ENCODE measurements around the gene GGA1.
A peak's percentile ranks its signal among the peaks of the same experiment; 100 is the strongest.
"Not testable (repeated sequence)": the region's sequence is repeated elsewhere in the genome, so short reads cannot be mapped to it uniquely, and the experiment has no call there.

Gene GGA1

GRCh38 chr22:37656583-37656982 is 47.9 kb downstream of the GGA1 start:
- not testable (repeated sequence) for DNase-seq

- DNase-seq, result no peak
These were observed 49.0 kb downstream of the GGA1 start for GRCh38 chr22:37657590-37658132.

- peak; percentile 90 for DNase-seq
These were observed 49.8 kb downstream of the GGA1 start, which contains the start of gene PDXP for GRCh38 chr22:37658133-37659065. TSS of gene PDXP (plus strand) at chr22:37658723. CDS start at chr22:37658783, 60 bp downstream.

GRCh38 chr22:37659066-37659896 is 50.6 kb downstream of the GGA1 start:
- no peak for DNase-seq

- DNase-seq, result no peak
These were observed 51.5 kb downstream of the GGA1 start for GRCh38 chr22:37659897-37660708.

GRCh38 chr22:37660709-37661045 is 52.0 kb downstream of the GGA1 start:
- no peak for DNase-seq

GRCh38 chr22:37661160-37661924 is 52.7 kb downstream of the GGA1 start:
- peak; percentile 38 for DNase-seq

GRCh38 chr22:37662039-37662438 is 53.4 kb downstream of the GGA1 start:
- no peak for DNase-seq

GRCh38 chr22:37663521-37664140 is 55.0 kb downstream of the GGA1 start:
- DNase-seq, result no peak

- DNase-seq, result no peak
These were observed 55.8 kb downstream of the GGA1 start for GRCh38 chr22:37664249-37665101.

GRCh38 chr22:37665487-37665886 is 56.9 kb downstream of the GGA1 start:
- no peak for DNase-seq

- DNase-seq, result no peak
These were observed 61.0 kb downstream of the GGA1 start for GRCh38 chr22:37669586-37669985.

GRCh38 chr22:37672206-37672919 is 63.7 kb downstream of the GGA1 start:
- no peak for DNase-seq

GRCh38 chr22:37672920-37673455 is 64.4 kb downstream of the GGA1 start:
- DNase-seq, result no peak

GRCh38 chr22:37674248-37674647 is 65.6 kb downstream of the GGA1 start:
- DNase-seq, result no peak

GRCh38 chr22:37674951-37675929 is 66.6 kb downstream of the GGA1 start, which contains the start of gene LGALS1:
TSS of gene LGALS1 (plus strand) at chr22:37675636. CDS start at chr22:37675703, 67 bp downstream.
- peak; percentile 51 for DNase-seq

GRCh38 chr22:37675930-37676735 is 67.5 kb downstream of the GGA1 start:
- no peak for DNase-seq

Data from DMS79 treated with DMSO at 0.1 percent for 48 hours (cell line).